Muscle layer of duodenum (tissue), 2 donors: Measurements from ENCODE around the gene LRRC23.

Source experiments
- H3K27ac ChIP-seq: one replicate; pipeline ENCODE4 v1.7.0; 2013; ENCODE audit warnings: mild to moderate bottlenecking, low read length
- H3K27me3 ChIP-seq: one replicate; pipeline ENCODE4 v1.7.0; 2013; ENCODE audit warnings: low read depth, mild to moderate bottlenecking, control low read depth, low read length
- H3K36me3 ChIP-seq, 2 donors: one replicate each; pipeline ENCODE4 v1.7.0; 2013; ENCODE audit warnings: low read length in 2 of 2, control low read depth in 1 of 2, mild to moderate bottlenecking in 1 of 2; ENCODE audit not compliant: insufficient read depth in 2 of 2, control insufficient read depth in 1 of 2
- H3K4me1 ChIP-seq, 2 donors: one replicate each; pipeline ENCODE4 v1.7.0; 2013; ENCODE audit warnings: low read length in 2 of 2, mild to moderate bottlenecking in 2 of 2, control low read depth in 1 of 2, moderate library complexity in 1 of 2; ENCODE audit not compliant: insufficient read depth in 2 of 2, control insufficient read depth in 1 of 2
- H3K4me3 ChIP-seq, 2 donors: one replicate each; pipeline ENCODE4 v1.7.0; 2013; ENCODE audit warnings: low read length in 2 of 2, low read depth in 1 of 2, mild to moderate bottlenecking in 1 of 2
- H3K9me3 ChIP-seq, 2 donors: one replicate each; pipeline ENCODE4 v1.7.0; 2013; ENCODE audit warnings: low read length in 2 of 2, control low read depth in 1 of 2, mild to moderate bottlenecking in 1 of 2; ENCODE audit not compliant: control insufficient read depth in 1 of 2
- donor health status: healthy.

Gene LRRC23

GRCh38 chr12:6951551-6952120 is 47.0 kb downstream of the LRRC23 start:
- Histone ChIP-seq H3K36me3 (peaks cover 0 to 3% of the 10 kb centered on the region in 2 donors), H3K4me3 (peak overlapping the region; percentile 42 to 60), H3K4me1 (peaks cover 5 to 9% of the 10 kb centered on the region in 2 donors)

GRCh38 chr12:6952121-6952862 is 47.7 kb downstream of the LRRC23 start:
- H3K27me3 ChIP-seq = no peaks in the 10 kb centered on the region
- no peaks in the 10 kb centered on the region for H3K36me3 ChIP-seq
- peak overlapping the region; percentile 42 to 60 for H3K4me3 ChIP-seq
- peaks cover 0 to 9% of the 10 kb centered on the region in 2 donors for H3K4me1 ChIP-seq
- peak overlapping the region; percentile 45 for H3K27ac ChIP-seq
- H3K9me3 ChIP-seq = no peaks in the 10 kb centered on the region

More at GRCh38 chr12:6951551-6952120, 47.0 kb downstream of the LRRC23 start:
- Histone ChIP-seq H3K27ac (peak overlapping the region; percentile 45), H3K27me3 (no peaks in the 10 kb centered on the region), H3K9me3 (no peaks in the 10 kb centered on the region)

- Histone ChIP-seq H3K4me3 (peak overlapping the region; percentile 42 to 60), H3K36me3 (no peaks in the 10 kb centered on the region)
Observed at GRCh38 chr12:6952863-6953441, 48.3 kb downstream of the LRRC23 start.

GRCh38 chr12:6953442-6954315 is 49.1 kb downstream of the LRRC23 start:
- H3K27ac ChIP-seq = peak overlapping the region; percentile 60
- no peaks in the 10 kb centered on the region for H3K36me3 ChIP-seq
- peak overlapping the region; percentile 42 to 60 for H3K4me3 ChIP-seq

More at GRCh38 chr12:6952863-6953441, 48.3 kb downstream of the LRRC23 start:
- Histone ChIP-seq H3K4me1 (peaks cover 0 to 12% of the 10 kb centered on the region in 2 donors), H3K27ac (peak overlapping the region; percentile 60), H3K9me3 (no peaks in the 10 kb centered on the region), H3K27me3 (no peaks in the 10 kb centered on the region)

GRCh38 chr12:6954316-6955107 is 49.9 kb downstream of the LRRC23 start:
- no peaks in the 10 kb centered on the region for H3K9me3 ChIP-seq
- H3K27ac ChIP-seq = peak overlapping the region; percentile 60
- peak overlapping the region in 1 of 2 donors; percentile 60 for H3K4me3 ChIP-seq
- no peaks in the 10 kb centered on the region for H3K27me3 ChIP-seq
- H3K36me3 ChIP-seq = no peaks in the 10 kb centered on the region
- peaks cover 4 to 14% of the 10 kb centered on the region in 2 donors for H3K4me1 ChIP-seq

More at GRCh38 chr12:6953442-6954315, 49.1 kb downstream of the LRRC23 start:
- Histone ChIP-seq H3K27me3 (no peaks in the 10 kb centered on the region), H3K4me1 (peaks cover 2 to 14% of the 10 kb centered on the region in 2 donors), H3K9me3 (no peaks in the 10 kb centered on the region)

- H3K27ac ChIP-seq = no peak overlapping the region
- H3K27me3 ChIP-seq = no peaks in the 10 kb centered on the region
- peaks cover 4 to 16% of the 10 kb centered on the region in 2 donors for H3K4me1 ChIP-seq
- no peaks in the 10 kb centered on the region for H3K9me3 ChIP-seq
- H3K4me3 ChIP-seq = no peak overlapping the region
- no peaks in the 10 kb centered on the region for H3K36me3 ChIP-seq
Observed at GRCh38 chr12:6955108-6956020, 50.7 kb downstream of the LRRC23 start.

GRCh38 chr12:6956021-6956727 is 51.6 kb downstream of the LRRC23 start:
- Histone ChIP-seq H3K4me3 (no peak overlapping the region), H3K4me1 (peaks cover 8 to 25% of the 10 kb centered on the region in 2 donors), H3K27me3 (no peaks in the 10 kb centered on the region), H3K9me3 (no peaks in the 10 kb centered on the region), H3K36me3 (no peaks in the 10 kb centered on the region), H3K27ac (no peak overlapping the region)

GRCh38 chr12:6957151-6957701 is 52.6 kb downstream of the LRRC23 start:
- Histone ChIP-seq H3K4me3 (no peak overlapping the region), H3K27ac (no peak overlapping the region), H3K9me3 (no peaks in the 10 kb centered on the region), H3K36me3 (no peaks in the 10 kb centered on the region), H3K27me3 (no peaks in the 10 kb centered on the region), H3K4me1 (peaks cover 14 to 35% of the 10 kb centered on the region in 2 donors)
